K562 (cell line): ENCODE results near the gene KNOP1. TPM values are rescaled to one million over a fixed set of nuclear protein-coding genes. Genes with fewer than 3 reads are reported as not detected.

Experiments
- ATF2 ChIP-seq: sonication (generic); formaldehyde crosslinking; IDR thresholded peaks from 2 replicates; pipeline ENCODE4 v1.8.1; 2022; ENCODE audit warnings: missing genetic modification reagents
- CTBP1 ChIP-seq: fragments of 450-650 bp; IDR thresholded peaks from 2 replicates; pipeline ENCODE4 v1.6.1; 2016; ENCODE audit warnings: borderline replicate concordance
- E4F1 ChIP-seq: fragments of 250-450 bp; sonication (Bioruptor Pico); IDR thresholded peaks from 2 replicates; pipeline ENCODE4 v1.5.0; 2021; ENCODE audit warnings: mild to moderate bottlenecking, borderline replicate concordance
- ETS1 ChIP-seq: conservative IDR thresholded peaks from 2 replicates; pipeline ENCODE4 v1.6.1; 2011; ENCODE audit warnings: low read depth, mild to moderate bottlenecking, low read length; ENCODE audit not compliant: control insufficient read depth
- GATA2 ChIP-seq: sonication (generic); formaldehyde crosslinking; IDR thresholded peaks from 2 replicates; pipeline ENCODE4 v1.4.0; 2020; ENCODE audit warnings: mild to moderate bottlenecking, missing genetic modification reagents
- MIER1 ChIP-seq: fragments of 450-650 bp; IDR thresholded peaks from 2 replicates; pipeline ENCODE4 v1.6.1; 2016; ENCODE audit warnings: antibody characterized with exemption, mild to moderate bottlenecking, low read depth
- NEUROD1 ChIP-seq: fragments of 150-350 bp; IDR thresholded peaks from 2 replicates; pipeline ENCODE4 v1.6.1; 2014; ENCODE audit warnings: borderline replicate concordance, low read length, low read depth; ENCODE audit not compliant: partially characterized antibody
- POLR2B ChIP-seq: fragments of 450-650 bp; IDR thresholded peaks from 2 replicates; pipeline ENCODE4 v1.6.1; 2018; ENCODE audit warnings: low read depth; ENCODE audit not compliant: partially characterized antibody
- SAFB ChIP-seq: fragments of 200-400 bp; formaldehyde crosslinking; IDR thresholded peaks from 2 replicates; pipeline ENCODE4 v1.6.1; 2017; ENCODE audit warnings: low read depth, low read length, borderline replicate concordance
- SMAD2 ChIP-seq: fragments of 150-350 bp; IDR thresholded peaks from 2 replicates; pipeline ENCODE4 v1.6.1; 2014; ENCODE audit warnings: low read depth, mild to moderate bottlenecking, low read length
- STAT5B ChIP-seq: fragments of 250-450 bp; sonication (Bioruptor Pico); IDR thresholded peaks from 2 replicates; pipeline ENCODE4 v1.8.0; 2021; ENCODE audit warnings: mild to moderate bottlenecking, inconsistent platforms
- XRCC5 ChIP-seq: fragments of 200-400 bp; formaldehyde crosslinking; IDR thresholded peaks from 2 replicates; pipeline ENCODE4 v1.6.1; 2017; ENCODE audit warnings: low read depth, mild to moderate bottlenecking, low read length
- ZNF174 ChIP-seq: fragments of 250-450 bp; sonication (Bioruptor Pico); IDR thresholded peaks from 2 replicates; pipeline ENCODE4 v1.4.0; 2020; ENCODE audit warnings: mild to moderate bottlenecking
- ZNF518B ChIP-seq: fragments of 250-450 bp; sonication (Bioruptor Pico); IDR thresholded peaks from 2 replicates; pipeline ENCODE4 v1.5.0; 2021; ENCODE audit warnings: mild to moderate bottlenecking, moderate library complexity
- ZNF639 ChIP-seq, 2 experiments: fragments of 200-800 bp in 1 of 2; sonication (Bioruptor generic) in 1 of 2; sonication (generic) in 1 of 2; formaldehyde crosslinking in 1 of 2; IDR thresholded peaks in 1 of 2; conservative IDR thresholded peaks in 1 of 2; 2 replicates each; pipeline versions ENCODE4 v1.5.0 to v1.6.1; 2016 to 2020; ENCODE audit warnings: missing compliant biosample characterization in 1 of 2, missing genetic modification characterization in 1 of 2, missing genetic modification reagents in 1 of 2
- polyA plus RNA-seq, 8 experiments: library from polyadenylated mRNA; depleted of rRNA in 4 of 8; stranded (reverse) in 5 of 8; unstranded in 3 of 8; fragments of >200 nt; fragmentation: Nextera tagmentation in 2 of 8; fragmentation: Illumina TruSeq in 1 of 8; extraction: Ambion mirVana in 2 of 8; extraction: Trizol in 1 of 8; gene quantifications; 2 replicates each; pipeline versions ENCODE4 v1.2.1 to v1.2.3, GENCODE V29; 2011 to 2014; ENCODE audit warnings: inconsistent platforms in 1 of 8, missing spikeins in 1 of 8
- total RNA-seq, 7 experiments: library from RNA; depleted of rRNA in 6 of 7; stranded (reverse); fragments of >200 nt in 6 of 7; fragmentation: Illumina TruSeq in 2 of 7; extraction: Trizol in 2 of 7; gene quantifications; 2 replicates each; pipeline versions ENCODE4 v1.2.1 to v1.2.3, GENCODE V29; 2011 to 2021; ENCODE audit warnings: low replicate concordance in 1 of 7

The KNOP1 gene
- total and polyA plus RNA-seq, 9 of the 15 experiments (the other 6 are each of a cell fraction or from before 2014, with no cell fraction given): 22.4 to 57.6 (median 39.3) TPM

GRCh38 chr16:19717741-19718623 is at the start of gene KNOP1, which contains the start of gene IQCK (continued):
- TF ChIP-seq SAFB: peak; percentile 15; the same call in 1 of the 2 replicates
- TF ChIP-seq CTBP1: peak; percentile 57; the same call in 1 of the 2 replicates
- no peak for TF ChIP-seq SMAD2
- TF ChIP-seq POLR2B: peak; percentile 22
- 0 out of 4 replicates have a peak, but pooled peaks of 1 of the 2 experiments have one; percentile 63 for TF ChIP-seq ZNF639 (CRISPR knock-in tag; conservative IDR thresholded peaks at IDR 0.05 in 1 of 2, IDR thresholded peaks at IDR 0.05 in 1 of 2)
- TF ChIP-seq ATF2 (CRISPR knock-in tag): no peak
- no peak for TF ChIP-seq MIER1
- no peak for TF ChIP-seq ZNF518B (CRISPR knock-in tag)
- no peak for TF ChIP-seq GATA2
- TF ChIP-seq NEUROD1: no peak
- no peak for TF ChIP-seq XRCC5
- TF ChIP-seq ZNF174 (CRISPR knock-in tag): no peak
- TF ChIP-seq ETS1: peak; percentile 63
- no peak for TF ChIP-seq STAT5B
- no peak for TF ChIP-seq E4F1 (CRISPR knock-in tag)
